Measurements from ENCODE around the gene NIPAL3. TPM values are rescaled to one million over a fixed set of nuclear protein-coding genes. Genes with fewer than 3 reads are reported as not detected.
"Not testable (repeated sequence)": the region's sequence is repeated elsewhere in the genome, so short reads cannot be mapped to it uniquely, and the experiment has no call there.

Gene NIPAL3
- total RNA-seq, 1 experiment from 2014 or later = 6.5 TPM

GRCh38 chr1:24486331-24487065, 70.9 kb downstream of the NIPAL3 start:
- DNase-seq (ENCODE audit: low spot score) = no peak
- no TSS peak for BruUV-seq (replicated peaks)
- TF ChIP-seq EZH2 (IDR thresholded peaks at IDR 0.05; ENCODE audit: borderline replicate concordance, low read depth, low read length, poor library complexity, severe bottlenecking) = no peak
- TF ChIP-seq, protein P1, sequence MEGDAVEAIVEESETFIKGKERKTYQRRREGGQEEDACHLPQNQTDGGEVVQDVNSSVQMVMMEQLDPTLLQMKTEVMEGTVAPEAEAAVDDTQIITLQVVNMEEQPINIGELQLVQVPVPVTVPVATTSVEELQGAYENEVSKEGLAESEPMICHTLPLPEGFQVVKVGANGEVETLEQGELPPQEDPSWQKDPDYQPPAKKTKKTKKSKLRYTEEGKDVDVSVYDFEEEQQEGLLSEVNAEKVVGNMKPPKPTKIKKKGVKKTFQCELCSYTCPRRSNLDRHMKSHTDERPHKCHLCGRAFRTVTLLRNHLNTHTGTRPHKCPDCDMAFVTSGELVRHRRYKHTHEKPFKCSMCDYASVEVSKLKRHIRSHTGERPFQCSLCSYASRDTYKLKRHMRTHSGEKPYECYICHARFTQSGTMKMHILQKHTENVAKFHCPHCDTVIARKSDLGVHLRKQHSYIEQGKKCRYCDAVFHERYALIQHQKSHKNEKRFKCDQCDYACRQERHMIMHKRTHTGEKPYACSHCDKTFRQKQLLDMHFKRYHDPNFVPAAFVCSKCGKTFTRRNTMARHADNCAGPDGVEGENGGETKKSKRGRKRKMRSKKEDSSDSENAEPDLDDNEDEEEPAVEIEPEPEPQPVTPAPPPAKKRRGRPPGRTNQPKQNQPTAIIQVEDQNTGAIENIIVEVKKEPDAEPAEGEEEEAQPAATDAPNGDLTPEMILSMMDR (conservative IDR thresholded peaks at IDR 0.05; ENCODE audit: low read depth, low read length) = no peak
- Histone ChIP-seq H3K27me3 (replicated peaks; ENCODE audit: insufficient read depth, low read depth, low read length, poor library complexity) (no peaks in the 10 kb centered on the region), H3K4me1 (ENCODE audit: insufficient read depth, low read length, poor library complexity, severe bottlenecking) (no peaks in the 10 kb centered on the region), H3K4me3 (ENCODE audit: low read depth, low read length, poor library complexity, severe bottlenecking) (no peak overlapping the region), H3K36me3 (ENCODE audit: insufficient read depth, low read length, poor library complexity, severe bottlenecking) (no peaks in the 10 kb centered on the region), H3K27ac (ENCODE audit: low read depth, low read length, poor library complexity, severe bottlenecking) (no peak overlapping the region), H3K9me3 (ENCODE audit: low read depth, low read length, poor library complexity, severe bottlenecking) (no peaks in the 10 kb centered on the region)
- intact Hi-C loops (cut with micrococcal nuclease; ENCODE audit: unreplicated experiment) = no loop called here
- POLR2A ChIA-PET (ENCODE audit: low non-redundant PET) = no interaction called here
- CTCF ChIA-PET = no interaction called here

- no peaks in the 10 kb centered on the region for H3K27me3 ChIP-seq (replicated peaks; ENCODE audit: insufficient read depth, low read depth, low read length, poor library complexity)
- H3K27ac ChIP-seq (ENCODE audit: low read depth, low read length, poor library complexity, severe bottlenecking) = no peak overlapping the region
- no peak overlapping the region for H3K4me3 ChIP-seq (ENCODE audit: low read depth, low read length, poor library complexity, severe bottlenecking)
- intact Hi-C loops (cut with micrococcal nuclease; ENCODE audit: unreplicated experiment) = no loop called here
- POLR2A ChIA-PET (ENCODE audit: low non-redundant PET) = no interaction called here
- no TSS peak for BruUV-seq (replicated peaks)
- TF ChIP-seq, protein P1 (conservative IDR thresholded peaks at IDR 0.05; ENCODE audit: low read depth, low read length) = no peak
- no peak for TF ChIP-seq EZH2 (IDR thresholded peaks at IDR 0.05; ENCODE audit: borderline replicate concordance, low read depth, low read length, poor library complexity, severe bottlenecking)
- DNase-seq (ENCODE audit: low spot score) = no peak
- H3K4me1 ChIP-seq (ENCODE audit: insufficient read depth, low read length, poor library complexity, severe bottlenecking) = no peaks in the 10 kb centered on the region
- H3K36me3 ChIP-seq (ENCODE audit: insufficient read depth, low read length, poor library complexity, severe bottlenecking) = no peaks in the 10 kb centered on the region
- CTCF ChIA-PET = no interaction called here
- no peaks in the 10 kb centered on the region for H3K9me3 ChIP-seq (ENCODE audit: low read depth, low read length, poor library complexity, severe bottlenecking)
Observed at GRCh38 chr1:24487455-24487854, 71.9 kb downstream of the NIPAL3 start.

- BruUV-seq (replicated peaks); H3K36me3 ChIP-seq (ENCODE audit: insufficient read depth, low read length, poor library complexity, severe bottlenecking); intact Hi-C loops (cut with micrococcal nuclease; ENCODE audit: unreplicated experiment); H3K4me1 ChIP-seq (ENCODE audit: insufficient read depth, low read length, poor library complexity, severe bottlenecking); DNase-seq (ENCODE audit: low spot score); CTCF ChIA-PET; H3K27me3 ChIP-seq (replicated peaks; ENCODE audit: insufficient read depth, low read depth, low read length, poor library complexity); H3K9me3 ChIP-seq (ENCODE audit: low read depth, low read length, poor library complexity, severe bottlenecking); H3K27ac ChIP-seq (ENCODE audit: low read depth, low read length, poor library complexity, severe bottlenecking); H3K4me3 ChIP-seq (ENCODE audit: low read depth, low read length, poor library complexity, severe bottlenecking): not testable (repeated sequence)
- POLR2A ChIA-PET (ENCODE audit: low non-redundant PET) = interaction anchor here (0.6 kb wide), 1 partner anchor 340 kb away, joined by 3 read pairs; no protein-coding TSS in a partner anchor
Observed at GRCh38 chr1:24488159-24488558, 72.6 kb downstream of the NIPAL3 start.

DNA sequence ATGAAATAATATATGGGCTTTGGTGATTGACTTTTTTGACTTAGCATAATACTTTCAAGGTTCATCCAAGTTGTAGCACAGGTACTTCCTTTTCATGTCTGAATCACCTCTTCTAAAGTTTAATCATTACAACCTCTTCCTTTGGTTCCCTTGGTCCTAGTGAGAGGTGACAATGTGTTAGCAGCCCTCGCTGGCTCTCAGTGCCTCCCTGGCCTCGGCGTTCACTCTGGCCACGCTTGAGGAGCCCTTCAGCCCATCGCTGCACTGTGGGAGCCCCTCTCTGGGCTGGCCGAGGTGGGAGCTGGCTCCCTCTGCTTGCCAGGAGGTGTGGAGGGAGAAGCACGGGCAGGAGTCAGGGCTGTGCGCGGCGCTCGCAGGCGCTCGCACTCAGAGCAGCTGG, 74.1 kb downstream of the NIPAL3 start:
- Histone ChIP-seq H3K27me3 (replicated peaks; ENCODE audit: insufficient read depth, low read depth, low read length, poor library complexity) (no peaks in the 10 kb centered on the region), H3K36me3 (ENCODE audit: insufficient read depth, low read length, poor library complexity, severe bottlenecking) (no peaks in the 10 kb centered on the region), H3K4me3 (ENCODE audit: low read depth, low read length, poor library complexity, severe bottlenecking) (no peak overlapping the region), H3K4me1 (ENCODE audit: insufficient read depth, low read length, poor library complexity, severe bottlenecking) (no peaks in the 10 kb centered on the region), H3K27ac (ENCODE audit: low read depth, low read length, poor library complexity, severe bottlenecking) (no peak overlapping the region), H3K9me3 (ENCODE audit: low read depth, low read length, poor library complexity, severe bottlenecking) (no peaks in the 10 kb centered on the region)
- ChIA-PET POLR2A (ENCODE audit: low non-redundant PET) (no interaction called here), CTCF (no interaction called here)
- BruUV-seq (replicated peaks) = no TSS peak
- DNase-seq (ENCODE audit: low spot score) = no peak
- intact Hi-C loops (cut with micrococcal nuclease; ENCODE audit: unreplicated experiment) = no loop called here
- no peak for TF ChIP-seq EZH2 (IDR thresholded peaks at IDR 0.05; ENCODE audit: borderline replicate concordance, low read depth, low read length, poor library complexity, severe bottlenecking)
- TF ChIP-seq, protein P1 (conservative IDR thresholded peaks at IDR 0.05; ENCODE audit: low read depth, low read length) = no peak
